ENCODE measurements around the gene CUBN. TPM values are rescaled to one million over a fixed set of nuclear protein-coding genes. Genes with fewer than 3 reads are reported as not detected.
A peak's percentile ranks its signal among the peaks of the same experiment; 100 is the strongest.

CUBN gene
- total RNA-seq, 4 donors from 2014 or later = 0.54 to 1.8 (median 1.3) TPM

DNA sequence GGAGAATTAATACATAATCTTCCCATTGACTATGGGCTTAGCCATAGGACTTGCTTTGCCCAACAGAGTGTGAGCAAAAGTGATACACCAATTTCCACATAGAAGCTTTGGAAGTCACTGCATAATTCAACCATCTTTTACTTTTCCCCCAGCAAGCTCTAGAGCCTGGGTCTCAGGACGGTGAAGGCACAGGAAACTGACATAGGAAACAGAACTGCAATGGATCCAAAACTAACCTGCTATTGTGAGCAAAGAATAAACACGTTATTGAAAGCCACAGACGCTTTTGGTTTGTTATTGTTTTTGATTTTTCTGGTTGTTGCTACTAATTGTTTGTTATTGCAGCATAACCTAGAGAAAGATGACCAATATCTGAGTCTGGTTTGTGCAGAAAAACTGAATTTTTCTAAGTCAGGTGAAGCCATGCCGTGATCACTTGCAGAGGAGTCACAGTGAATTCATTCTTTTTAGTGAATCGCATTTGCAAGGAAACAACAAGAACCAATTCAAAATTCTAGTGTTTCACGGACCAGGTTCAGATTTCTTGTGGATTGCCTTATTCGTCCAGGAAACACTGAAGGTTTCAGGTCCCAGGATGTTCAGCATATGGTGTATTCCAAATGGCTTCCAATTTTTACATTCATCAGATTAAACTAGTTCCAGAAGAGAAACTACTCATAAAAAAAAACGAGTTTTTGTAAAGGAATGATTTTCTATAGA lies 52.8 kb downstream of the CUBN start:
- WGBS, 2 donors = 66 to 76% methylated on average over 8 of the region's 8 CpGs
- intact Hi-C loops (cut with DNase I; ENCODE audit: low total_unique reads) = no loop called here
- no peak for DNase-seq (ENCODE audit: low spot score in 2 of 2)
- TF ChIP-seq, protein P1, sequence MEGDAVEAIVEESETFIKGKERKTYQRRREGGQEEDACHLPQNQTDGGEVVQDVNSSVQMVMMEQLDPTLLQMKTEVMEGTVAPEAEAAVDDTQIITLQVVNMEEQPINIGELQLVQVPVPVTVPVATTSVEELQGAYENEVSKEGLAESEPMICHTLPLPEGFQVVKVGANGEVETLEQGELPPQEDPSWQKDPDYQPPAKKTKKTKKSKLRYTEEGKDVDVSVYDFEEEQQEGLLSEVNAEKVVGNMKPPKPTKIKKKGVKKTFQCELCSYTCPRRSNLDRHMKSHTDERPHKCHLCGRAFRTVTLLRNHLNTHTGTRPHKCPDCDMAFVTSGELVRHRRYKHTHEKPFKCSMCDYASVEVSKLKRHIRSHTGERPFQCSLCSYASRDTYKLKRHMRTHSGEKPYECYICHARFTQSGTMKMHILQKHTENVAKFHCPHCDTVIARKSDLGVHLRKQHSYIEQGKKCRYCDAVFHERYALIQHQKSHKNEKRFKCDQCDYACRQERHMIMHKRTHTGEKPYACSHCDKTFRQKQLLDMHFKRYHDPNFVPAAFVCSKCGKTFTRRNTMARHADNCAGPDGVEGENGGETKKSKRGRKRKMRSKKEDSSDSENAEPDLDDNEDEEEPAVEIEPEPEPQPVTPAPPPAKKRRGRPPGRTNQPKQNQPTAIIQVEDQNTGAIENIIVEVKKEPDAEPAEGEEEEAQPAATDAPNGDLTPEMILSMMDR (IDR thresholded peaks at IDR 0.05) = no peak
- TF ChIP-seq POLR2A (IDR thresholded peaks at IDR 0.05) = no peak
- no peak overlapping the region for H3K4me3 ChIP-seq (ENCODE audit: low read depth, poor library complexity, severe bottlenecking)

- TF ChIP-seq, protein P1 (IDR thresholded peaks at IDR 0.05) = no peak
- no peak for TF ChIP-seq POLR2A (IDR thresholded peaks at IDR 0.05)
- 66 to 74% methylated on average over 2 of the region's 2 CpGs for WGBS, 2 donors
- peak in 1 of 2 donors; percentile 39 for DNase-seq (ENCODE audit: low spot score in 2 of 2)
- intact Hi-C loops (cut with DNase I; ENCODE audit: low total_unique reads) = no loop called here
- no peak overlapping the region for H3K4me3 ChIP-seq (ENCODE audit: low read depth, poor library complexity, severe bottlenecking)
Observed at GRCh38 chr10:17075533-17076359, 53.9 kb downstream of the CUBN start.

GRCh38 chr10:17074541-17074847 lies 55.1 kb downstream of the CUBN start:
- no peak overlapping the region for H3K4me3 ChIP-seq (ENCODE audit: low read depth, poor library complexity, severe bottlenecking)
- TF ChIP-seq, protein P1 (IDR thresholded peaks at IDR 0.05) = no peak
- no peak for TF ChIP-seq POLR2A (IDR thresholded peaks at IDR 0.05)
- intact Hi-C loops (cut with DNase I; ENCODE audit: low total_unique reads) = no loop called here
- no peak for DNase-seq (ENCODE audit: low spot score in 2 of 2)

- intact Hi-C loops (cut with DNase I; ENCODE audit: low total_unique reads) = no loop called here
- no peak for DNase-seq (ENCODE audit: low spot score in 2 of 2)
- no peak overlapping the region for H3K4me3 ChIP-seq (ENCODE audit: low read depth, poor library complexity, severe bottlenecking)
- TF ChIP-seq, protein P1 (IDR thresholded peaks at IDR 0.05) = no peak
- TF ChIP-seq POLR2A (IDR thresholded peaks at IDR 0.05) = no peak
- 92 to 94% methylated on average over 12 of the region's 12 CpGs for WGBS, 2 donors
Observed at GRCh38 chr10:17073725-17074540, 55.7 kb downstream of the CUBN start.

GRCh38 chr10:17068953-17069352 lies 60.7 kb downstream of the CUBN start:
- no peak for DNase-seq (ENCODE audit: low spot score in 2 of 2)
- TF ChIP-seq POLR2A (IDR thresholded peaks at IDR 0.05) = no peak
- TF ChIP-seq, protein P1 (IDR thresholded peaks at IDR 0.05) = no peak

More at GRCh38 chr10:17068953-17069352, 60.7 kb downstream of the CUBN start:
- no peak overlapping the region for H3K4me3 ChIP-seq (ENCODE audit: low read depth, poor library complexity, severe bottlenecking)
- WGBS, 2 donors = 92 to 99% methylated on average over 2 of the region's 2 CpGs
- intact Hi-C loops (cut with DNase I; ENCODE audit: low total_unique reads) = no loop called here
